GM19025 (cell line): Measurements from ENCODE around the gene TAB2.
"Not testable (repeated sequence)": the region's sequence is repeated elsewhere in the genome, so short reads cannot be mapped to it uniquely, and the experiment has no call there.

Experiments
- ATAC-seq: cut with Tn5 transposase; IDR thresholded peaks from one replicate; pipeline ENCODE4 v1.9.1; 2021; ENCODE audit warnings: mild to moderate bottlenecking, low read depth, moderate library complexity; ENCODE audit not compliant: unreplicated experiment

The TAB2 gene

GRCh38 chr6:149455031-149455732 lies 137.7 kb downstream of the TAB2 start:
- no peak for ATAC-seq

DNA sequence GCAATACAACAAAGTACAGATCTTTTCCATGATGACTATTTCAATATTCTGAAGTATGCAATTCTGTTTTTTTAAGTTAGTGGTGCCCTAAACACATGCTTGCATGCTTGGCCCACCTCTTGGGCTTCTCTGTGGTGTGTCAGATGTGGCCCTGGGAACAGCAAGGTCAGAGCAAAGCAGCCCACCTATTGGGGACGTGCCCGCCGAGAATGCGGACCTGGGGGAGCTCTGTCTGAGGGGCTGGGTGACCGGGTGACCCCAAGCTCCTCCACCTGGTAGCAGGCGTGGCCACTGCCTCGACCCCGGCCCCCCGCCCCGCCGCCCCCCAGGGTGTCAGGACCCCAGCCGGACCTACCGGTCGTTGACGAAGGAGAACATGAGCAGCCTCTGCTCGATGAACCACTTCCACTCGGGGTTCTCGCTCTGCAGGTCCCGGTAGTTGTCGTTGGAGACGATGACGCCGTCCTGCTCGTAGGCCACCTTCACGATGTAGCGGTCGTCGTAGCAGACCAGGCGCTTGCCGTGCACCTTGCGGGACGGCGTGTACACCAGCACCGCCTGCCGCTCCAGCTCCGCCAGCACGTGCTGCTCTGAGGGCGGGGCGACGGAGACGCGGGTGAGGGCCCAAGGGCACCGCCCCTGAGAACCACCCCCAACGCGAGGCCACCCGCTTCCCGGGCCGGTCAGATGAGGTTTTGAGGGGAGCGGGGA lies 139.0 kb downstream of the TAB2 start:
- ATAC-seq, result no peak

DNA sequence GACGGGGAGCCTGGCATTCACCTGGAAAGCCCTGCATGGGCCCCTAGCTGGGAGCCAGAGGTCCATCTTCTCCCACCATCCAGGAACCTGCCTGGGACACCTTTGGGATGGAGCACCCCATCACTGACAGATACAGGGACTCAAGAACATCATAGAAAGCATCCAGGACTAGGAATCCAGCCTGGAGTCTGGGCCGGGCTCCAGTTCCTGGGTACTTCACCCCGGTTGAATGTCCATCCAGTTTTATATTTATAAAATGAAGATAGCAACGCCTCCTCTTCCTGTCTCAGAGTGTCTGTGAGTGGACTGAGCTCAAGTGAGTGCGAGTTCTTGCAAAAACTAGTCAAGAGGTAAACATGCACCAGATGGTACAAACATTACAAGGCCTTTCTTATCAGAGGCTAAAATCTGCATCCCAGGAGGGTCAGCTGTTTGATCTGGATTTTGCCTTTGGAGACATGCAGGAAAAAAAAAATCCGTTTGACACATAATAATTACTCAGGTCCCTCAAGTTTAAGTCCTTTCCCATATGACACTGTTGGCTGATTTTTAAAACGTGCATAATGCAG lies 139.9 kb downstream of the TAB2 start:
- no peak for ATAC-seq

DNA sequence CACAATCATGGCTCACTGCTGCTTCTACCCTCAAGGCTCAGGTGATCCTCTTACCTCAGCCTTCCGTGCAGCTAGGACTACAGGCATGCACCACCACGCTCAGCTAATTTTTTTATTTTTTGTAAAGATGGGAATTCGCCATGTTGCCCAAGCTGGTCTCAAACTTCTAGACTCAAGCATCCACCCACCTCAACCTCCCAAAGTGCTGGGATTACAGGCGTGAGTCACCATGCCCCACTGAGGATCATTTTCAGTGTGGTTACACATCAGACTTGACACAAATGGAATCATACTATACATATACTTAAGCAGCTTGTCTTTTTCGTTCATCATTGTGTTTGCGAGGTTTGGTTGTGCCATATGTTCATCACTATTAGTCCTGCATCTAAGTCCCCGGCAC lies 140.7 kb downstream of the TAB2 start:
- ATAC-seq, result no peak

GRCh38 chr6:149458806-149459205 lies 141.3 kb downstream of the TAB2 start:
- ATAC-seq, result no peak

DNA sequence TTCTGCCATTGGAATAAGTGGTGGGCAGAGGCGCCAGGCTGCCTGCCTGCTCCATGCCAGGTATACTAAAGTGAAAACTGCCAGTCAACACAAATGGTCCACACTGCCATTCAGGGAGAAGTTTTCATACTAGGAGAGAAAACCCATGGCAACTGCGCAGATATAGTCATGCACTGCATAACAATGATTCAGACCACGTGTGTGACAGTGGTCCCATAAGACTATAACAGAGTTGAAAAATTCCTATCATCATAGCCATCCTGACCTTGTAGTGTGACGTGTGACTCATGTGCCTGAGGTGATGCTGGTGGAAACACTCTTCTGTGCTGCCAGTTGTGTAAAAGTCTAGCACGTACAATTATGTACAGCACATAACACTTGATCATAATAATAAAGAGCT lies 142.2 kb downstream of the TAB2 start:
- no peak for ATAC-seq

DNA sequence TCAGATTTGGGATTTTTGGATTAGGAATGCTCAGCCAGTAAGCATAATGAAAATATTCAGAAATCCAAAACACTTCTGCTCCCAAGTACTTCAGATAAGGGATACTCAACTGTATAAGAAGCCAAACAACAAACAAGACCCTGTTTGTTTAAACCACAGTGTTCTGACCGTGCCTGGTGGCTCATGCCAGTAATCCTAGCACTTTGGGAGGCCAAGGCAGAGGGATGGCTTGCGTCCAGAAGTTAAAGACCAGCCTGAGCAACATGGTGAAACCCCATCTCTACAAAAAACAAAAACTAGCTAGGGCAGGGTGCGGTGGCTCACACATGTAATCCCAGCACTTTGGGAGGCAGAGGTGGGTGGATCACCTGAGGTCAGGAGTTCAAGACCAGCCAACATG lies 142.7 kb downstream of the TAB2 start:
- ATAC-seq, result not testable (repeated sequence)
